Mesothelial cell of epicardium (in vitro differentiated cells): ENCODE measurements around the gene PHYKPL. TPM values are rescaled to one million over a fixed set of nuclear protein-coding genes. Genes with fewer than 3 reads are reported as not detected.

Experiments
- DNase-seq, 2 experiments: peaks; one replicate each; pipeline ENCODE4 v3.0.0; 2021; ENCODE audit warnings: low spot score in 2 of 2; ENCODE audit not compliant: unreplicated experiment in 2 of 2
- H3K27ac Mint-ChIP-seq: 2 replicates; pipeline ENCODE4 v1.8.0; 2021; ENCODE audit warnings: mixed read lengths
- H3K27me3 Mint-ChIP-seq: 2 replicates; pipeline ENCODE4 v1.8.0; 2021; ENCODE audit warnings: low read depth, mixed read lengths
- H3K36me3 Mint-ChIP-seq: 2 replicates; pipeline ENCODE4 v1.8.0; 2021; ENCODE audit warnings: mixed read lengths
- H3K4me1 Mint-ChIP-seq: 2 replicates; pipeline ENCODE4 v1.8.0; 2021; ENCODE audit warnings: mixed read lengths
- H3K4me3 Mint-ChIP-seq: 2 replicates; pipeline ENCODE4 v1.8.0; 2021; ENCODE audit warnings: mild to moderate bottlenecking, moderate library complexity, mixed read lengths
- H3K9me3 Mint-ChIP-seq: 2 replicates; pipeline ENCODE4 v1.8.0; 2021; ENCODE audit warnings: mixed read lengths
- CTCF ChIP-seq: fragments of 200-600 bp; sonication (generic); IDR thresholded peaks from one replicate; pipeline ENCODE4 v1.5.0; 2021; ENCODE audit warnings: antibody characterized with exemption; ENCODE audit not compliant: unreplicated experiment
- total RNA-seq: library from RNA; stranded (reverse); gene quantifications from 3 replicates; pipeline ENCODE4 v1.2.1, GENCODE V29; 2021

The PHYKPL gene
- total RNA-seq, 1 donor from 2014 or later, result 137 TPM

DNA sequence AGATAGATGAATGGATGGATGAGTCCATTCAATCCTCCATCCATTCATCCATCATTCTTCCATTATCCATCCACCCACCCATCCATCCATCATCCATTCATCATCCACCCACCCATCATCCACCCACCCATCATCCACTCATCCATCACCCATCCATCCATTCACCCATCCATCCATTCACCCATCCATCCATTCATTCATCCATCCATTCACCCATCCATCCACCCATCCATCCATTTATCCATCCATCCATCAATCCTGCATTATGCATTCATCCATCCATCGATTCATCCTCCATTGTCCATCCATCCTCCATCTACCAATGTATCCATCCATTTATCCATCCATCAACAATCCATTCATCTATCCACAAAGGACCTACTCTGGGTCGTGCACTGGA lies 12.8 kb upstream of the PHYKPL start:
- TF ChIP-seq CTCF, result no peak
- no peak overlapping the region for H3K4me3 Mint-ChIP-seq
- DNase-seq, result no peak
- no peaks in the 10 kb centered on the region for H3K4me1 Mint-ChIP-seq
- no peaks in the 10 kb centered on the region for H3K9me3 Mint-ChIP-seq
- peaks cover 3% of the 10 kb centered on the region for H3K27me3 Mint-ChIP-seq
- no peaks in the 10 kb centered on the region for H3K36me3 Mint-ChIP-seq
- no peak overlapping the region for H3K27ac Mint-ChIP-seq

DNA sequence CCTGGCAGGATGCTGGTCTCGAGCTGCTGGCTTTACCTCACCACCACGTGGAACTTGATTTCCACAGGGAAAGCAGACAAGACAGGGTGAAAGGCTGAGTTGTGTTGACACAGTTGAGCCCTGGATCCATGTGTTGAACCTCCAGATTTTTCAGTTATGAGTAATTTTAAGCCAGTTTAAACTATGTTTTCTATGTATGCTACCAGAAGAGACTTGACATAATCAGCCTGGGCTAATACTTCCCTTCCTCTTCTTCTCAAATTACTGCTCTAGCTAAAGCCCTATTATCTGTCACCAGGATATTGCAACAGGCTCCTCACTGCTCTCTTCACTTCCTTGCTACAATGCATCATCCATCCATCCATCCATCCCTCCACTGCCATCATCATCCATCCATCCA lies 12.0 kb upstream of the PHYKPL start:
- H3K27me3 Mint-ChIP-seq, result peaks cover 3% of the 10 kb centered on the region
- no peak overlapping the region for H3K27ac Mint-ChIP-seq
- no peak for DNase-seq
- no peaks in the 10 kb centered on the region for H3K9me3 Mint-ChIP-seq
- no peaks in the 10 kb centered on the region for H3K4me1 Mint-ChIP-seq
- no peaks in the 10 kb centered on the region for H3K36me3 Mint-ChIP-seq
- no peak for TF ChIP-seq CTCF
- no peak overlapping the region for H3K4me3 Mint-ChIP-seq

GRCh38 chr5:178242416-178242815 lies 9.8 kb upstream of the PHYKPL start:
- no peaks in the 10 kb centered on the region for H3K9me3 Mint-ChIP-seq
- no peaks in the 10 kb centered on the region for H3K27me3 Mint-ChIP-seq
- no peak overlapping the region for H3K4me3 Mint-ChIP-seq
- no peak overlapping the region for H3K27ac Mint-ChIP-seq
- H3K36me3 Mint-ChIP-seq, result no peaks in the 10 kb centered on the region
- H3K4me1 Mint-ChIP-seq, result no peaks in the 10 kb centered on the region
- TF ChIP-seq CTCF, result no peak
- DNase-seq, result no peak

GRCh38 chr5:178241688-178242231 lies 9.2 kb upstream of the PHYKPL start:
- Mint-ChIP-seq H3K4me1 (no peaks in the 10 kb centered on the region), H3K4me3 (no peak overlapping the region), H3K27me3 (no peaks in the 10 kb centered on the region), H3K9me3 (no peaks in the 10 kb centered on the region), H3K36me3 (no peaks in the 10 kb centered on the region), H3K27ac (no peak overlapping the region)
- DNase-seq, result no peak
- TF ChIP-seq CTCF, result no peak

DNA sequence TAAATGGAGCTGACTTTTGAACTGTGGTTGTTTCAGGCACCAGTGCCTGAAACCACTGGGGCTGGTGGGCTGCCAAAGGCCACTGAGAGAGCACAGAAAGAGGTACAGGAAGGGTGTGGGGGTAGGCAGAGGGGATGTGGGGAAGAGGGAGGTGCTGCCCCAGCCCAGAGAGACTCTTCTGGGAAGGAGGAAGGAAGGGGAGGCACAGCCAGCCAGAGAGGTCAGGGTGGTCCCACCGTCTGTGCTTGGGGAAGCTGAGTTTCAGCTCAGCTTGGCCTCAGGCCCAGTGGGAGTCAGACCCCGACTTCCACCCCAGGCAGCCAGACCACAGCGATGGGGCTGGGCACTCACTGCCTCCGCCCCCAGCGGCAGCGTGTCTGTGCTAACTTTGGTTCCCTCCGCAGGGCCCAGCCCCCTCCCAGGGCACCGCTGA lies 8.6 kb upstream of the PHYKPL start:
- Mint-ChIP-seq H3K27ac (no peak overlapping the region), H3K36me3 (no peaks in the 10 kb centered on the region)
- no peak for TF ChIP-seq CTCF

DNA sequence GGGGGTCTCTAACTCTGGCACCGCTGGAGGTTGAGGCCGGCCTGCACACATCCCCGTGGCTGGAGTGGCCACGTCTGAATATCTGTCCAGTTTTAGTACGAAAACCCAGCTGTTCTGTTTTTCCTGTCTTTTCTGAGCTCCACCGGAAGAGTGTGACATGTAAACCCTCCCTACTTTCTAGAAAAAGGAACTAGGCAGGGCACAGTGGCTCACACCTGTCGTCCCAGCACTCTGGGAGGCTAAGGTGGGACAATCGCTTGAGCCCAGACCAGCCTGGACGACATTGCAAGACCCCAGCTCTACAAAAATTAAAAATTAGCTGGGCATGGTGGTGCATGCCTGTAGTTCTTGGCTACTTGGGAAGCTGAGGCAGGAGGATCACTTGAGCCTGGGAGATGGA lies 8.2 kb upstream of the PHYKPL start:
- no peaks in the 10 kb centered on the region for H3K36me3 Mint-ChIP-seq
- no peak overlapping the region for H3K4me3 Mint-ChIP-seq
- no peaks in the 10 kb centered on the region for H3K4me1 Mint-ChIP-seq
- TF ChIP-seq CTCF, result no peak
- H3K27me3 Mint-ChIP-seq, result no peaks in the 10 kb centered on the region
- no peaks in the 10 kb centered on the region for H3K9me3 Mint-ChIP-seq
- no peak for DNase-seq
- no peak overlapping the region for H3K27ac Mint-ChIP-seq

More for the DNA sequence above, 8.6 kb upstream of the PHYKPL start:
- Mint-ChIP-seq H3K9me3 (no peaks in the 10 kb centered on the region), H3K4me3 (no peak overlapping the region), H3K4me1 (no peaks in the 10 kb centered on the region), H3K27me3 (no peaks in the 10 kb centered on the region)
- DNase-seq, result no peak
